H9 (cell line): ENCODE results near the gene LMBR1. TPM values are rescaled to one million over a fixed set of nuclear protein-coding genes. Genes with fewer than 3 reads are reported as not detected.

Experiments used
- DNase-seq: peaks from one replicate; pipeline ENCODE4 v3.0.0-alpha.2; 2017
- H2AFZ ChIP-seq: one replicate; pipeline ENCODE4 v1.6.1; 2013; ENCODE audit warnings: mild to moderate bottlenecking, low read length, control low read depth, moderate library complexity
- H2AK5ac ChIP-seq: 2 replicates; pipeline ENCODE4 v1.6.1; 2013; ENCODE audit warnings: low read length, control low read depth, mixed read lengths; ENCODE audit not compliant: insufficient read length
- H2BK120ac ChIP-seq: one replicate; pipeline ENCODE4 v1.6.1; 2013; ENCODE audit warnings: low read depth, mild to moderate bottlenecking, low read length, control low read depth, inconsistent platforms; ENCODE audit not compliant: poor library complexity, severe bottlenecking
- H2BK12ac ChIP-seq: 2 replicates; pipeline ENCODE4 v1.6.1; 2013; ENCODE audit warnings: low read length, control low read depth, mixed read lengths, low read depth; ENCODE audit not compliant: insufficient read length
- H2BK15ac ChIP-seq: 2 replicates; pipeline ENCODE4 v1.6.1; 2013; ENCODE audit warnings: low read depth, low read length, control low read depth
- H2BK20ac ChIP-seq: one replicate; pipeline ENCODE4 v1.6.1; 2013; ENCODE audit warnings: low read depth, mild to moderate bottlenecking, low read length, control low read depth, inconsistent platforms; ENCODE audit not compliant: poor library complexity, severe bottlenecking
- H2BK5ac ChIP-seq: 2 replicates; pipeline ENCODE4 v1.6.1; 2013; ENCODE audit warnings: low read length, control low read depth, mixed read lengths; ENCODE audit not compliant: insufficient read length
- H3K14ac ChIP-seq: 2 replicates; pipeline ENCODE4 v1.6.1; 2013; ENCODE audit warnings: low read length, control low read depth; ENCODE audit not compliant: insufficient read depth
- H3K18ac ChIP-seq: 2 replicates; pipeline ENCODE4 v1.6.1; 2013; ENCODE audit warnings: low read depth, mild to moderate bottlenecking, mixed read lengths, low read length, control low read depth; ENCODE audit not compliant: insufficient read length
- H3K23ac ChIP-seq: 2 replicates; pipeline ENCODE4 v1.6.1; 2013; ENCODE audit warnings: low read length, control low read depth, mixed read lengths, low read depth; ENCODE audit not compliant: insufficient read length
- H3K23me2 ChIP-seq: 2 replicates; pipeline ENCODE4 v1.6.1; 2013; ENCODE audit warnings: low read depth, mild to moderate bottlenecking, mixed read lengths, low read length, control low read depth; ENCODE audit not compliant: insufficient read length, poor library complexity, severe bottlenecking
- H3K27ac ChIP-seq: 2 replicates; pipeline ENCODE4 v1.5.1; 2013; ENCODE audit warnings: low read length, control low read depth, mixed read lengths, low read depth; ENCODE audit not compliant: insufficient read length
- H3K27me3 ChIP-seq: 2 replicates; pipeline ENCODE4 v1.6.1; 2013; ENCODE audit warnings: low read length, control low read depth, inconsistent platforms; ENCODE audit not compliant: insufficient read depth
- H3K4ac ChIP-seq: 2 replicates; pipeline ENCODE4 v1.6.1; 2013; ENCODE audit warnings: low read depth, mild to moderate bottlenecking, control low read depth, inconsistent platforms, low read length, moderate library complexity
- H3K4me1 ChIP-seq: 2 replicates; pipeline ENCODE4 v1.6.1; 2013; ENCODE audit warnings: low read length, control low read depth, inconsistent platforms; ENCODE audit not compliant: insufficient read depth
- H3K4me2 ChIP-seq: 2 replicates; pipeline ENCODE4 v1.6.1; 2013; ENCODE audit warnings: low read length, control low read depth, mixed read lengths; ENCODE audit not compliant: insufficient read length, insufficient read depth
- H3K56ac ChIP-seq: 2 replicates; pipeline ENCODE4 v1.6.1; 2013; ENCODE audit warnings: low read depth, mild to moderate bottlenecking, mixed read lengths, low read length, control low read depth; ENCODE audit not compliant: insufficient read length
- H3K79me1 ChIP-seq: 2 replicates; pipeline ENCODE4 v1.6.1; 2013; ENCODE audit warnings: low read depth, mild to moderate bottlenecking, moderate library complexity, low read length, control low read depth, inconsistent platforms; ENCODE audit not compliant: insufficient read depth, poor library complexity, severe bottlenecking
- H3K79me2 ChIP-seq: 2 replicates; pipeline ENCODE4 v1.6.1; 2013; ENCODE audit warnings: low read length, control low read depth, inconsistent platforms; ENCODE audit not compliant: insufficient read depth
- H3K9ac ChIP-seq: 2 replicates; pipeline ENCODE4 v1.6.1; 2013; ENCODE audit warnings: low read length, control low read depth, mixed read lengths; ENCODE audit not compliant: insufficient read length; ENCODE audit errors: extremely low read depth
- H3K9me3 ChIP-seq: one replicate; pipeline ENCODE4 v1.6.1; 2013; ENCODE audit warnings: low read depth, low read length, inconsistent platforms; ENCODE audit not compliant: control insufficient read depth
- H3T11ph ChIP-seq: one replicate; pipeline ENCODE4 v1.6.1; 2013; ENCODE audit warnings: mild to moderate bottlenecking, low read length, control low read depth, inconsistent platforms
- H4K20me1 ChIP-seq: one replicate; pipeline ENCODE4 v1.6.1; 2013; ENCODE audit not compliant: control insufficient read depth, insufficient read length, insufficient read depth
- H4K5ac ChIP-seq: 2 replicates; pipeline ENCODE4 v1.6.1; 2013; ENCODE audit warnings: low read depth, mild to moderate bottlenecking, mixed read lengths, low read length, control low read depth; ENCODE audit not compliant: insufficient read length
- H4K8ac ChIP-seq: replicated peaks from 2 replicates; pipeline ENCODE4 v1.6.1; 2013; ENCODE audit warnings: low read length, control low read depth, mixed read lengths, low read depth; ENCODE audit not compliant: insufficient read length
- H4K91ac ChIP-seq: 2 replicates; pipeline ENCODE4 v1.6.1; 2013; ENCODE audit warnings: low read depth, mild to moderate bottlenecking, moderate library complexity, mixed read lengths, low read length, control low read depth; ENCODE audit not compliant: insufficient read length
- H3K27ac Mint-ChIP-seq, 3 experiments: 2 replicates in 2 of 3; 3 replicates in 1 of 3; pipeline ENCODE4 v1.8.0; 2020 to 2021; ENCODE audit warnings: mixed read lengths in 3 of 3, mild to moderate bottlenecking in 1 of 3, moderate library complexity in 1 of 3
- H3K27me3 Mint-ChIP-seq: 2 replicates; pipeline ENCODE4 v1.8.0; 2021; ENCODE audit warnings: low read depth, mild to moderate bottlenecking, moderate library complexity, mixed read lengths
- H3K36me3 Mint-ChIP-seq, 3 experiments: 2 replicates in 2 of 3; 3 replicates in 1 of 3; pipeline ENCODE4 v1.8.0; 2020 to 2021; ENCODE audit warnings: low read depth in 3 of 3, mixed read lengths in 3 of 3; ENCODE audit not compliant: insufficient read depth in 1 of 3
- H3K4me1 Mint-ChIP-seq, 2 experiments: 2 replicates each; pipeline ENCODE4 v1.8.0; 2020; ENCODE audit warnings: mixed read lengths in 2 of 2
- H3K4me3 Mint-ChIP-seq, 2 experiments: 2 replicates in 1 of 2; 3 replicates in 1 of 2; pipeline ENCODE4 v1.8.0; 2020 to 2021; ENCODE audit warnings: mild to moderate bottlenecking in 2 of 2, mixed read lengths in 2 of 2, moderate library complexity in 1 of 2
- H3K9me3 Mint-ChIP-seq, 2 experiments: 2 replicates in 1 of 2; 3 replicates in 1 of 2; pipeline ENCODE4 v1.8.0; 2020; ENCODE audit warnings: mild to moderate bottlenecking in 2 of 2, mixed read lengths in 2 of 2, moderate library complexity in 1 of 2
- CTCF ChIP-seq: fragments of 200-600 bp; sonication (generic); conservative IDR thresholded peaks from 3 replicates; pipeline ENCODE4 v1.8.0; 2021; ENCODE audit warnings: antibody characterized with exemption, mild to moderate bottlenecking
- WGBS: extraction: QIAGEN DNeasy Blood & Tissue Kit; methylation state at CpG from one replicate; pipeline ENCODE4 v1.1.7; 2013; ENCODE audit warnings: missing lambda C conversion rate, low lambda C conversion rate, mixed read lengths; ENCODE audit not compliant: insufficient read length; ENCODE audit errors: extremely low coverage; 5-methylcytosine and 5-hydroxymethylcytosine counted together
- total RNA-seq: library from RNA; stranded (reverse); gene quantifications from 2 replicates; pipeline ENCODE4 v1.2.1, GENCODE V29; 2021

The LMBR1 gene
- total RNA-seq, 1 experiment from 2014 or later: 62.3 TPM

- Histone ChIP-seq H2AK5ac (no peak overlapping the region), H3K9ac (no peak overlapping the region), H2BK15ac (no peak overlapping the region), H3K27me3 (no peaks in the 10 kb centered on the region), H3K9me3 (no peaks in the 10 kb centered on the region), H4K5ac (no peak overlapping the region), H3K4me2 (no peak overlapping the region), H2AFZ (no peak overlapping the region), H3K18ac (no peak overlapping the region), H3K56ac (no peak overlapping the region), H2BK5ac (no peak overlapping the region), H3K79me1 (peaks cover 3% of the 10 kb centered on the region), H4K20me1 (no peaks in the 10 kb centered on the region), H3K14ac (no peak overlapping the region), H3K4me1 (no peaks in the 10 kb centered on the region), H4K91ac (no peak overlapping the region), H3T11ph (no peak overlapping the region), H3K4ac (no peak overlapping the region), H3K79me2 (no peaks in the 10 kb centered on the region), H2BK12ac (no peak overlapping the region), H2BK20ac (no peak overlapping the region), H3K27ac (no peak overlapping the region), H2BK120ac (no peak overlapping the region), H4K8ac (no peak overlapping the region), H3K23ac (no peak overlapping the region), H3K23me2 (no peaks in the 10 kb centered on the region)
- Mint-ChIP-seq H3K9me3 (no peaks in the 10 kb centered on the region), H3K4me3 (no peak overlapping the region; a peak in 1 of 5 replicates), H3K27ac (peak overlapping the region in 2 of 3 experiments; percentile 52 to 83; a peak in 4 of 7 replicates), H3K36me3 (peaks cover 0 to 5% (median 4%) of the 10 kb centered on the region in 3 experiments; a peak in 1 of 7 replicates), H3K4me1 (peaks cover 2% of the 10 kb centered on the region in 2 experiments; a peak in 2 of 4 replicates), H3K27me3 (no peaks in the 10 kb centered on the region)
- no peak for DNase-seq
- WGBS: no CpG with 5 or more reads among the region's 3 CpGs
- no peak for TF ChIP-seq CTCF
Observed at GRCh38 chr7:156751319-156751718, 141.7 kb downstream of the LMBR1 start.
